ENCODE measurements around the gene ASF1B.

Gene ASF1B

GRCh38 chr19:14110650-14111049 is 25.7 kb downstream of the ASF1B start:
- Histone ChIP-seq H3K36me3 (replicated peaks; ENCODE audit: insufficient read depth, low read length) (no peaks in the 10 kb centered on the region), H3F3A (ENCODE audit: insufficient read depth, low read length) (peaks cover 3% of the 10 kb centered on the region), H3K27ac (ENCODE audit: low read length) (no peak overlapping the region), H3K9me2 (replicated peaks; ENCODE audit: insufficient read depth, low read length) (no peaks in the 10 kb centered on the region), H3K79me2 (ENCODE audit: low read length) (peaks cover 42% of the 10 kb centered on the region), H3K9ac (ENCODE audit: low read length) (no peak overlapping the region), H3K9me3 (replicated peaks; ENCODE audit: insufficient read depth, low read length) (no peaks in the 10 kb centered on the region), H4K20me1 (ENCODE audit: insufficient read depth, low read length) (no peaks in the 10 kb centered on the region), H3K27me3 (replicated peaks; ENCODE audit: insufficient read depth, low read length) (no peaks in the 10 kb centered on the region), H3K4me2 (ENCODE audit: low read depth, low read length) (no peak overlapping the region), H3K4me3 (ENCODE audit: low read length) (no peak overlapping the region), H3K4me1 (ENCODE audit: low read length) (peaks cover 10% of the 10 kb centered on the region; the same call in 1 of the 2 replicates), H2AFZ (ENCODE audit: low read length) (no peak overlapping the region)
- DNase-seq = no peak
- TF ChIP-seq EZH2 (optimal IDR thresholded peaks at IDR 0.05; ENCODE audit: low read depth, low read length) = no peak
- TF ChIP-seq, protein P1, sequence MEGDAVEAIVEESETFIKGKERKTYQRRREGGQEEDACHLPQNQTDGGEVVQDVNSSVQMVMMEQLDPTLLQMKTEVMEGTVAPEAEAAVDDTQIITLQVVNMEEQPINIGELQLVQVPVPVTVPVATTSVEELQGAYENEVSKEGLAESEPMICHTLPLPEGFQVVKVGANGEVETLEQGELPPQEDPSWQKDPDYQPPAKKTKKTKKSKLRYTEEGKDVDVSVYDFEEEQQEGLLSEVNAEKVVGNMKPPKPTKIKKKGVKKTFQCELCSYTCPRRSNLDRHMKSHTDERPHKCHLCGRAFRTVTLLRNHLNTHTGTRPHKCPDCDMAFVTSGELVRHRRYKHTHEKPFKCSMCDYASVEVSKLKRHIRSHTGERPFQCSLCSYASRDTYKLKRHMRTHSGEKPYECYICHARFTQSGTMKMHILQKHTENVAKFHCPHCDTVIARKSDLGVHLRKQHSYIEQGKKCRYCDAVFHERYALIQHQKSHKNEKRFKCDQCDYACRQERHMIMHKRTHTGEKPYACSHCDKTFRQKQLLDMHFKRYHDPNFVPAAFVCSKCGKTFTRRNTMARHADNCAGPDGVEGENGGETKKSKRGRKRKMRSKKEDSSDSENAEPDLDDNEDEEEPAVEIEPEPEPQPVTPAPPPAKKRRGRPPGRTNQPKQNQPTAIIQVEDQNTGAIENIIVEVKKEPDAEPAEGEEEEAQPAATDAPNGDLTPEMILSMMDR (IDR thresholded peaks at IDR 0.05; ENCODE audit: low read length) = no peak
- no peak for TF ChIP-seq EZH2phosphoT487 (IDR thresholded peaks at IDR 0.05; ENCODE audit: low read length)

GRCh38 chr19:14107581-14108461 is 28.6 kb downstream of the ASF1B start:
- Histone ChIP-seq H3K79me2 (ENCODE audit: low read length) (peaks cover 19% of the 10 kb centered on the region), H3K4me2 (ENCODE audit: low read depth, low read length) (no peak overlapping the region), H3K9me3 (replicated peaks; ENCODE audit: insufficient read depth, low read length) (no peaks in the 10 kb centered on the region), H3K9ac (ENCODE audit: low read length) (no peak overlapping the region), H3K4me3 (ENCODE audit: low read length) (no peak overlapping the region), H3K27me3 (replicated peaks; ENCODE audit: insufficient read depth, low read length) (no peaks in the 10 kb centered on the region), H3F3A (ENCODE audit: insufficient read depth, low read length) (peaks cover 13% of the 10 kb centered on the region), H3K9me2 (replicated peaks; ENCODE audit: insufficient read depth, low read length) (no peaks in the 10 kb centered on the region), H3K36me3 (replicated peaks; ENCODE audit: insufficient read depth, low read length) (no peaks in the 10 kb centered on the region), H3K4me1 (ENCODE audit: low read length) (peaks cover 13% of the 10 kb centered on the region), H3K27ac (ENCODE audit: low read length) (no peak overlapping the region), H4K20me1 (ENCODE audit: insufficient read depth, low read length) (no peaks in the 10 kb centered on the region), H2AFZ (ENCODE audit: low read length) (no peak overlapping the region)
- TF ChIP-seq, protein P1 (IDR thresholded peaks at IDR 0.05; ENCODE audit: low read length) = no peak
- no peak for TF ChIP-seq EZH2phosphoT487 (IDR thresholded peaks at IDR 0.05; ENCODE audit: low read length)
- no peak for TF ChIP-seq EZH2 (optimal IDR thresholded peaks at IDR 0.05; ENCODE audit: low read depth, low read length)
- DNase-seq = no peak

DNA sequence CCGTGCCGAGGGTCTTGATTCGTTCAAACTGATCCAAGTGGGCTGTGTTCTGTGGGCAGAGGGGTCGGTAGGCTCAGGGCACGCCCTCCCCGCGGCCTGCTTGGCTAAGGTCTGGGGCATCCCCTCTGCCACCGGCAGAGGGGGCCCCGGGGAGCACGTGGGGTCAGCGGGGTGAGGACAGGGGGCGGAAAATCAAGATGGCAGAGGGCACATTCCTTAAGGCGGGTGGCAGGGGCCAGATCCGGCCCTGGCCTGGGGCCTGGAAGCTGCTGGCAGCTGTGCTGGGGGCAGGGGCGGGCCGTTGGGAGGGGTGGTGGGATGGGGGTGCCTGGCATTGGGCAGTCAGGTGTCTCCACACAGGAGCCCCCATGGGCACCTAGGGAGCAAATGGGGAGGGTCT is 29.5 kb downstream of the ASF1B start:
- H3K9ac ChIP-seq (ENCODE audit: low read length) = no peak overlapping the region
- H3K4me3 ChIP-seq (ENCODE audit: low read length) = no peak overlapping the region

More for the DNA sequence above, 29.5 kb downstream of the ASF1B start:
- peaks cover 22% of the 10 kb centered on the region for H3F3A ChIP-seq (ENCODE audit: insufficient read depth, low read length)
- no peak overlapping the region for H3K27ac ChIP-seq (ENCODE audit: low read length)
- no peaks in the 10 kb centered on the region for H3K27me3 ChIP-seq (replicated peaks; ENCODE audit: insufficient read depth, low read length)
- no peaks in the 10 kb centered on the region for H3K36me3 ChIP-seq (replicated peaks; ENCODE audit: insufficient read depth, low read length)
- TF ChIP-seq EZH2phosphoT487 (IDR thresholded peaks at IDR 0.05; ENCODE audit: low read length) = no peak
- TF ChIP-seq, protein P1 (IDR thresholded peaks at IDR 0.05; ENCODE audit: low read length) = no peak
- TF ChIP-seq EZH2 (optimal IDR thresholded peaks at IDR 0.05; ENCODE audit: low read depth, low read length) = no peak
- no peak overlapping the region for H2AFZ ChIP-seq (ENCODE audit: low read length)
- H3K9me3 ChIP-seq (replicated peaks; ENCODE audit: insufficient read depth, low read length) = no peaks in the 10 kb centered on the region
- no peaks in the 10 kb centered on the region for H4K20me1 ChIP-seq (ENCODE audit: insufficient read depth, low read length)
- no peak for DNase-seq
- no peaks in the 10 kb centered on the region for H3K9me2 ChIP-seq (replicated peaks; ENCODE audit: insufficient read depth, low read length)
- H3K79me2 ChIP-seq (ENCODE audit: low read length) = peaks cover 12% of the 10 kb centered on the region
- peaks cover 19% of the 10 kb centered on the region for H3K4me1 ChIP-seq (ENCODE audit: low read length)
- no peak overlapping the region for H3K4me2 ChIP-seq (ENCODE audit: low read depth, low read length)

All from MM.1S (cell line).